NCI-H2029 treated with DMSO at 0.1 percent for 48 hours (cell line): ENCODE measurements around the gene SPEF1.
A peak's percentile ranks its signal among the peaks of the same experiment; 100 is the strongest.

Source experiments
- DNase-seq: peaks from one replicate; lab custom pipeline; 2025; lab: John Stamatoyannopoulos, UW

Gene SPEF1

DNA sequence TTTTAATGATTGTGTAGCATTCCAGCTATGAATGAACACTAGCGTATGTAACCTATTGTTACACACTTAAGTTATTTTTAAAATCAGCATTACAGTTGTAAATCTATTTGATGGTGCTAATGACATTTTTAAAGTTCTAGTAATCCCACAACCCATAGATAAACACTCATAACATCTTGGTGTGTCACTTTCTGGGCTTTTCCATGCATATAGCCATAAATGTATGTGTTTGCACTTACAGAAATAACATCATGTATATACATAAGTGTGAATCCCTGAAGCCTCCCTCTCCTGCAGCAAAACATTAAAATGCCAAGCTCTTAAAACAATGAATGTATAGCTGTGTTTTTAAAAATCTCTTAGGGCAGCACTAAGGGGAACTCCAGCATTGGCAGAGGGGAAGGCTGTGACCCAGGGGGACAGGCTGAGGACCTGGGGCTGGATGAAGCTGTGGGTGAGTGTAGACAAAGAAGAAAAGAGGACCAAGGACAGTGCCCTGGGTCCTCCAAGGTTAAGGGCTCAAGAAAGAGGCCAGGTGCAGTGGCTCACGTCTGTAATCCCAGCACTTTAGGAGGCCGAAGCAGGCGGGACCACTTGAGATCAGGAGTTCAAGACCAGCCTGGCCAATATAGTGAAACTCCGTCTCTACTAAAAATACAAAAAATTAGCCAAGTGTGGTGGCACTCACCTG is 6.2 kb upstream of the SPEF1 start:
- DNase-seq, result no peak

DNA sequence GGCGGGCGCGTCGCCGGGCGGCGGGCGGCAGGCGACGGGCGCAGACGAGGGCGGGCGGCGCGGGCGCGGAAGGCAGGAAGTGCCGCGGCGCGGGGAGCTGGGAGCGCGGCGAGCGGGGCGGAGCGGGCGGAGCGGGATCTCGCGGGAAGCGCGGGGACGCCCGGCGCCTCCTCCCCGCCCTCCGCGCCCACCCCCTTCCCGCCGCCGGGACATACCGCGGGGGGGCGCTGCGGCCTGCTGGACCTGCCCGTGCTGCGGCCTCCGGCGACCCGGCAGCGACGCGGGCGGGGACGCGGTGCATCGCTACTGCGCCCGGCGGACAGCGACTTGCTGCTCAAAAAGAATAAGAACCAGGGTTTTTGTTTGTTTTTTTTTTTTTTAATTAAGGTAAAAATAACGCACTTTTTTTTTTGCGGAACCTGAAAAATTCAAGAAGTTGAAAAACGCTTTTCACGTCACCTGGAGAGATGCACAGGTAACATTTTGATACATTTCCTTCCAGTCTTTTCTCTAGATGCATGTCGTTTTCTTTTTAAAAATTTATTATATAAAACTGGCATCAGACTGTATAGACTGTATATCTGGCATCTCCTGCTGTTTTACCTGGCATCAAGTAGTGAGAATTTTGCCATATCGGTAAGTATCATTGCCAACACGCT is 5.5 kb upstream of the SPEF1 start, which contains the start of gene CENPB:
Gene CENPB (minus strand): TSS at position 76 of the 659 bp plus-strand sequence. CDS start 257 bp downstream, outside the sequence.
- DNase-seq, result peak; percentile 43

DNA sequence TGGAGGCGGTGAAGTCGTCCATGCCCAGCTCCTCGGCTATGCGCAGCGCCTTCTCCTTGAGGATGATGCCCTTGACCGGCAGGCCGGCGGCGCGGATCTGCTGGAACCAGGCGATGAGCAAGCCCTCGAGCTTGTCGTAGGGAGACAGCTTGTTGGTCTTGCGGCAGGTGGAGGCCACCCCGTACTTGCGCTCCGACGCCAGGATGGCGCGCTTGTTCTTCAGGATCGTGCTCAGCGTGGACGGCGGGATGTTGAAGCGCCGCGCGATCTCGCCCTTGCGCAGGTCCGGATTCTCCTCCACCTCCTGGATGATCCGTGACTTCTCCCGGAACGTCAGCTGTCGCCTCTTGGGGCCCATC is 4.9 kb upstream of the SPEF1 start:
- no peak for DNase-seq

DNA sequence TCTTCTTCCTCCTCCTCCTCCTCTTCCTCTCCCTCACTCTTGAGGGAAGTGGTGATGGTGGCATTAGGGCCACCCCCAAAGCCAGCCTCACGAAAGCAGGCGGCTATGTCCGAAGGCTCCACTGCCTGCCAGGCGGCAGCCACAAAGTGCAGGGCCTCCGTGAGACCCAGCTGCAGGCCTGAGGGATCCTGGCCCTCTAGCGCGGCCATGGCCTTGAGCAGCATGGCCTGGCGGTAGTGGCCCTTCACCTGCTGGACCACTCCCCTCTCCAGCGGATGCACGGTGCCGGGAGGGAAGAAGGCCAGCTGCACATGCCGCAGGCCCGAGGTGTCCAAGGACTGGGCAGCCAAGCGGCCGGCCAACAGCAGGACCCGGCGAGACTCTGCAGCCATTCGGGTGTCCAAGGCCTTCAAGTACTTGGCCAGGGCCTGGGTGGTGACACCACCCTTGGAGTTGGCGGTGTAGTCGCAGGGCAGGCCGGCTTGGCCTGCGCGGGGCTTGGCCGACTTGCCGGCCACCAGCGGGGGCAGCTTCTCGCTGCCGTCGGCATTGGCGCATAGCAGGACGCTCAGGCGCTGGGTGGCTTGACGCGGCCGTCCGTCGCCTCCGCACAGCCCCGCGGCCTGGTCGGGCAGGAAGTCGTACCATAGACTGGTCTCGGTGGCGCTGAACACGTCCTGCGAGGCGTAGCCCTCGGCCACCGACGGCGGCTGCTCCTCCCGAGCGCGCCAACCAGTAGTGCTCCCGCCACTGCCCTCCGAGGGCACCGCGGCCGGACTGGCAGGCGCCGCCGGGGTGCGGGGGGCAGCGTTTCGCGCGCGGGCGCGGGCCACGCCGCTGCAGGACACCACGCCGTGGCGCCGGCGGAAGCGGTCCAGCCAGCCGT is 4.2 kb upstream of the SPEF1 start:
- no peak for DNase-seq

DNA sequence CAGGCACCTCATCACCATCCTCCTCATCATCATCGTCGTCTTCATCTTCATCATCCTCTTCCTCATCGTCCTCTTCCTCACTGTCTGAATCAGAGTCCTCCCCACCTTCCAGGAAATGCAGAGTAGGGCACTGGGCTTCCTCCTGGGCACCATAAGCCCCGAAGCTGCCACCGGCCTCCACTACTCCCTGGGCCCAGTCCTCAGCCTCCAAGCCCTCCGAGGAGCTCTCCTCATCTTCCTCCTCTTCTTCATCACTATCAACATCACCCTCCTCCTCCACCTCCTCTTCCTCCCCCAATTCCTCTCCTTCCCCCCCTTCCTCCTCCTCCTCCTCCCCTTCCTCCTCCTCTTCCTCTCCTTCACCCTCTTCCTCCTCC is 3.6 kb upstream of the SPEF1 start:
- DNase-seq, result no peak

DNA sequence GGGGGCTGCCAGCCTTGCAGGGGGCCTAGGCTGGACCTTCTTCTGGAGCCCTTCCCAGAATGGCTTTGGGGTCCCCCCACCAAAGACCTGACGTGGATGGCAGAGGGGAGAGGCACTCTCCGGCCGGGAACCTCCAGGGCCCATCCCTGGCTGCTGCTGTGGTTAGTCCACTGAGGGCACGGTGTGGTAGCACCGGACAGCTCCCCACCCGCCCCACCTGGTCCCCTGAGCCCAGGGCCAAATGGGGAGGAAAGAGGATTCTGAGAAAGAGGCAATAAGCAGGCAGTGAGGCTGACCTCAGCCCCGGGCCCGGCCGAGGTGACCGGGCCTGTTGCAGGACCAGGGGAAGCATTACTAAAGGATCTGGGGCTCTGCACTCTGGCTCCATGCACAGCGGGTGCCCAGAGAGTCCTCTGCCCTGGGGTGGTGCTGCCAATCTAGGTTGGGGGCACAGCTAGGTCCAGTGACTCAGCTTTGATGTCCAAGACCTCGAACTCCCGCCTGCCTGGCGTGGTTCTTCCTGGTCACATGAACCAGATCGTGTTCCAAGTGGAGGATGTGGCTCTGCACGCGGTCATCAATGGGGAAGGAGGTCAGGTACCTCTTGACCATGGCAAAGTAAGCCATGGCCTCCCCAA is 3.1 kb upstream of the SPEF1 start:
- DNase-seq, result no peak

DNA sequence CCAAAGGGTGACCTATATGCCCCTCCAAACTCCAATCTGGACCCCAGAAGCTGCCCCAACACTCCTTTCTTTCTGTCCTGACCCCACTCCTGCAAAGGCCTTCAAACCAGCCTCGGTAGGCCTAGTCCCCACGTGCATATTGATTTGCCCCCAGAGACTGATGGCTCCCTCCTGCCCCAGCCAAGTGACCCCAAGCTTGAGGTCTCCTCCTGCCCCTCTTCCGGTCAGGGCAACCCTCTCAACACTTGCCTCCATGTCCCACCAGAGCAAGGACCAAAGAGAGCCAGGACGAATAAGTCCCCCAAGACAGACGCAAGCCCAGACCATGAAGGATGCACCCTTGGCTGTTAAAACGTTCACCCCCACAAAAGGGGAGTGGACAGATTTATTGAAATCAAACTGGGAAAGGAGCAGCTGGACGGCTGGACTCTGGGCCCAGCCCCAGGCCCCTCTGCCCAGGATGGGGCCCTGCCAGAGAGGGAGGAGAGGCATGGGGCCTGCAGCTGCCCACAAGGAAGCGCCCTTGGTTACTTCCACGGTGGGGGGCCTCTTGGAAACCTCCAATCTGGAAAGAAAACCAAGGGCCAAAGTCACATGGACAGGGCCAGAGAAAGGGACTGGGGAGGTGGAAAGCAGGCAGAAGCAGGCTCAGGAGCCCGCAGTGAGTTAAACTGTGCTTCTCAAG is 2.4 kb upstream of the SPEF1 start:
- DNase-seq, result no peak

DNA sequence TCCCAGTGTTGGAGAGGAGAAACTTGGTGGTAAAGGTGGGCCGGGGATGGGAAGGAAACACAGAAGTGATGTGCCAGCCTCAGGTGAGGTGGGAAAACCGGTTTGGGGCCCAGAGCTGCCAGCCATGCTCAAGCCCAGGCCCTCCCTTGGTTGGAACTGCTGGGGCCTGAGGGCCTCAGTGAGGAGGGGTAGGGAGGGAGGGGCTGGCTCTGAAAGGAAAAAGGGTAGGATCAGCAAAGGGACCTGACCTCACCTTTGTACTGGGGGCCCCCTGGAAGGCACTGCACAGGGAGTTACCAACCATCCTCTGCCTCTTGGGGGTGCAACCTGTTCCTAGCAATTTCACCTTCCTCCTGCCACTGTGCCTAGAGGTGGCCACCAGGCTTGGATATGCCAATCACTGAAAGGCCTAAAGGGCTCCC is 1.8 kb upstream of the SPEF1 start:
- no peak for DNase-seq

DNA sequence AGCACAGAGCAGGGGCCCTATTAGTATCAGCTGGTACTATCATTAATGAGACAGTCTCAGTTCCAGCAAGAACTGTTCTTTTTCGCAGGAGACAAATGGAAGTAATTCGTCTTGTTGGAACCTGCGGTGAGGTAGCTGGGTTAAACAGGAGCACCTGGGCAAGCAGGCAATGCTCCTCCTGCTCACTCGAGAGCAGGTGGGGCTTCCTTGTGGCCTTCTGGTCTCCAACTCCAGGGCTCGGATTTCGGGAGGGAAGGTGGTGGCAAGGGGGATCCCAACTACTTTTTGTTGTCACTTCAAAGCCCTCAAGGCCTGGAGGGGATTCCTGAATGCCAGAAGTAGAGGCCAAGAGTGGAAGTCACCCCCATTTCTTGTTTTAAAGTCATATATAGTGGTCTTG is 1.3 kb upstream of the SPEF1 start:
- no peak for DNase-seq

DNA sequence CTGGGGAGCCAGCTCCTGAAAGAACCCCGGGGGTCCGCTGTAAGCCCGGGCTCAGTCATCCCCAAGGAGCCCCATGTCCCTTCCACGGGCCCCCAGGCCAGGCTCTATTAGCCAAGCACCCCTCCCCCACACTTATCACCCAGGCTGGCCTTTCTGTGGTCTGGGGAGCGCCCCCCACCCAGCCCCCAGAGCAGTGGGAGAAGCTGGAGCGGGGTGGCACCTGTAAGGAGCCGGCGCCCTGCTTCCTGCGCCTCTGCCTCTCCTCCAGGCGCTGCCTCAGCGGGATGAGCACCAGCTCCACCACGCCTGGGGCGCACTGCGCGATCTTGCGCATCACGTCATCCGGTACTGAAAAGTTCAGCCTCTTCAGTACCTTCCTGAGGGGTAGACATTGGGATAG is 2.3 kb downstream of the SPEF1 start:
- no peak for DNase-seq

DNA sequence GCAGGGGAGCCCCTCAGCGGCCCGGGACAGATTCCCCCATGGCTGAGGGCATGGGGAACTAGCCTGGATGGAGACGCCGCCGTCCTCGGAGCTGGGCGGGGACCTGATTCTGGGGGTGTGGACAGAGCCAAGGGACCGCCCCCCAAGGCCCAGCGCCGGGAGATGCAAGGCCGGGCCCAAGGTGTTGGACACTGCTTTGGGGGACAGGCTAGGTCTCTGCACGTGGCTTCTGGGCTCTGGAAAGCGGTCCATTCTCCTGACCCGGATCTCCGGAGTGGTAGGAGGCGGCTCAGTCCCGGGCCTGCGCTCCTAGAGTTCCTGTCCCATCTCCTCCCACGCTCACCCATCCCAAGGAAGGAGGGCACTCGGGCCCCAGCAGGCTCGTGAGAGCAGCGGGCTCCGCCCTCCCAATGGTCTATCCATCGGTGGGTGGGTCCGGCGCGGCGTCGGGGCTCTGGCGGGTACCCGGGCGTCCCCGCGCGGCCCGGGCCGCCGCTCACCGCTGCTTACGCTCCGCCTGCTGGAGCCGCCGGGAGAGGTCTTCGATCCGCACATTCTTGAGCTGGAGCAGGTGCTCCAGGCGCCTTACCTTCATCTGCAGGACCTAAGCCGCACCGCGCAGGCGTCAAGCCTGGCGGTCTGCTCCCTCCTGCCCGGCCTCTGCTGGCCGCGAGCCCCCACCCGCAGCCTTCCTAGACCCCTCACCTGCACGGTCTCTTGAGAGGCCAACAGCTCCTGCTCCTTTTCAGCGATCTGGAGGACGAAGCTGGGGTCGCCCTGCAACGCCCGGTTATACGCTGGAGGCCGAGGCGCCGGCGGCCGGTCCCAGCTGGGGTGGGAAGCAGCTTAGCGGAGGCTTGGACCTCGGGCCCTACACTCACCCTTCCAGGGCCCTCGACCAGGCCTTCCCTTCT is 3.3 kb downstream of the SPEF1 start:
- DNase-seq, result no peak

DNA sequence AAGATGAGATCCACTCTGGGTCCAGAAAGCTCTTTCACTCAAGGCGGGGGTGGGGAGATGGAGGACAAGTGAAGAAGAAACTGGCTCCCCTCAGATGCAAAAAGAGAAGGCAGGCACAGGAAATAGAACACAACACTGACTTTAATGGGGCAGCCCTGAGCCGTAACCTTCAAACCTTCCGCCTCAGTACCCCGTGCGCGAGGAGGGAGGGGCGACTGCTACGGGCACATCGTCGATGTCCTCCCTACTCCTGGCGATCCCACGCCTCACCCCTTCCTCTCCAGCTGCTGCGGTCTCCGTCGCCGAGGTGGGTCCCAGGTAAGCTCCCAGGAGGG is 3.9 kb downstream of the SPEF1 start:
- no peak for DNase-seq

DNA sequence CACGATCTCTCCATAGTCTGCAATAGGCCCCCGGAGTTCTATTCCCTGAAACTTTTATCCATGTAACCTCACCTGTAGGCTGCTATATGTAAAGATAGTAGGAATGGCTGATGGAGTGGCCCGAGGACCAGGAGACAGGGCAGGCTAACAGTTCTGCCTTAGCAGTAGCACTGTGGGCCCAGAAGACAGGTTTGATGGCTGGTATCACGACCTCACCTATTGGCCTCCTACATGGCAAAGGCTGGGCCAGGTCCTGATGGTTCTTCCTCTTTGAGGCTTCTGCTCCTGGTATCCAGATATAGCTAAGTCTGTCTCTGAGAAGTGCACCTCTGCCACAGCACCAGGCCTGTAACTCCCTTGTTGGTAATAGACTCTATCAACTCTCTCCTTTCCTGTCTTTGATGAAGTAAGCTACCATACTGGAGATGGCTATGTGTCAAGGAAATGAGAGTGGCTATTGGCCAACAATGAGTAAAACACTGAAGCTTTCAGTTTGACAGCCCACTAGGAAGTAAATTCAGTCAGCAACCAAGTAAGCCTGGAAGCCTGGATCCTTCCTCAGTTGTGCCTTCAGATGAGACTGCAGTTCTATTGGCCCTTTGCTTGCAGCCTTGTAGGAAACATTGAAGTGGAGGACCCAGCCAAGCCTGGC is 5.7 kb downstream of the SPEF1 start:
- no peak for DNase-seq

DNA sequence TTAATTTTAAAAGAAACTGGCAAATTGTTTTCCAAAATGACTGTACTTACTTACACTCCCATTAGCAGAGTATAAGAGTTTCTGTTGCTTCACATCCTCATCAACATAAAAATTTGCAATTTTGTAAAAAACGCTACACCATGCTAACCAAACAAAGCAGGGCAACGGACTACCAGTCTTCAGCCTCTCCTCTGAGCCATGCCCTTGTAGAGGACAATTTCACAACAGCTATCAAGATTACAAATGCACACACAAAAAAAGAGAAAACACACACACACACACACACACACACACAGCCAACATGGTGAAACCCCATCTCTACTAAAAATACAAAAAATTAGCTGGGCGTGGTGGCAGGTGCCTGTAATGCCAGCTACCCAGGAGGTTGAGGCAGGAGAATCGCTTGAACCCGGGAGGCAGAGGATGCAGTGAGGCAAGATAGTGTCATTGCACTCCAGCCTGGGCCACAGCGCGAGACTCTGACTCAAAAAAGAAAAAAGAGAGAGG is 9.6 kb downstream of the SPEF1 start:
- DNase-seq, result no peak

DNA sequence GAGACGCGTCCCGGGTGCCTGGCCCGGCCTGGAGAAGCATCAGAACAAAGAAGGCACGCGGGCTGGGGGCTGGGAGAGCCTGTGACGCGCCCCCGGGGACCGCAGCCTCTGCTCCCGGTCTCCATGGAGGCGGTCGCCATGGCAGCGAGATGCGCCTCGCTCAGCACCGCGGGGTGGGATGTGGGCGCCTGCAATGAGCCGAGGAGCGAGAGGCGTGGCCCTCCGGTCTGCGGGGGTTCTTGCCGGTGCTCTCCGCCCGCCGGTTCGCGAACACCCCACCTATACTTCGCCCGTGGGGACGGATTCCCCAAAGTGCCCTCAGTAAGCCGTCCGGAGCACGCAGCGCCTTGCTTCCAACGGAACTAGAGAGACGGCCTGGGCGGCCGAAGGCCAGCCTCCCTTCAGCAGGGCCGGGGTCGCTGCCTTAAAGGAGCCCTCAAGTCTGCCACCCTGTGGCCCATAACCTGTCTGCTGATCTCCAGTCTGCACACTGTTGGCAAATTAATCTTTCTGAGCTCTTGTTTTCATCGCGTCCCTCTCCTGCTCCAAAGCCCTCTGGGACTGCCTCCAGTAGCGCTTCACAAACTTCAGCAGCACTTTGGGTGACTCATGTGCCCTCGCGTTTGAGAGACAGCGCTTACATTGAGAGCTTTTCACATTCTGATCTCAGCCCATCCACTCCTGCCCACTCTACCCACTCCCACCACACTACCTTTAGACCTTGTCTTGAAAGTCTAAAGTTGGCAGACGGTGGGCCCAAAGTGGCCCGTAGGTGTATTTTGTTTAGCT is 12.7 kb downstream of the SPEF1 start:
- DNase-seq, result no peak

DNA sequence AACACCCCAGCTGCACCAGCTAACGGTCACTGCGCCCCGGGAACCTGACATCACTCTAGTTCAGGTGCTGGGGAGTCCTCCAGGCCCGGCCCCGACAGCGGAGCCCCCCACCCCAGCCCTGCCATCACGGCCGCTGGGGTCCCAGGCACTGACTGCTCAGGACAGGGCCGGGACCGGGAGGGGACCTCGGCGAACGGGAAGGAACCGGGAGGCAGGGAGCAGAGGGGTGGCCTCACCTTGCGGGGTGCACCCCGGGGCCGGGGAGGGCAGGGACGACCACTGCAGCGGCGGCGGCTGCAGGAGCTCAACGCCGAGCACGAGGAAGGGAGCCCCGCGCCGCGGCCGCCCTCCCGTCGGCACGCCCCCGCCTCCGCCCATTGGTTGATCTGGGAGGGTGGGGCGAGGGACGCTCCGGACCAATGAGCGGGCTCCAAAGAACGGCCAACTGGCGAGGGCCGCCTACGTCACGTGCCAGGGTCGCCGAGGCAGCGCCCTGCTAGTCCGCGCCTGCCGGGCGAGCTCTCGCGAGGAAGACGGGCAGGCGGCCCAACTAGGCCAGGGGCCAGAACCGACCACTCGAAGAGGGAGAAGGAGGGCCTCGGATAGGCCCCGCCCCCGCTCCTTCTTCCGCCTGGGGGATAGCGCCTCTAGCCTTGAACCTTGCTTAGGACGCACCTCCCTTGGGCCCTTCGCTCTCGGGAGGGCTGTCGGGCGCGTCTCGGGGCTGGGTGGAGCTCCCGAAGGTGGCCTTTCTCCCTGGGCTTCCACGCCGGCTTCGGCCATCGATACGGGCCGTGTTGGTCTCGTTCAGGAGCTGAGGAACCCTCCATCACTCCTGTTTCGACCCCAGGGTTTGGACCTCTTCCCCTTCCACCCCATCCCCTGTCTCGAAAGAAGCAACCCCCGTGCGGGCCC is 13.6 kb downstream of the SPEF1 start, which contains the start of gene ADISSP:
Gene ADISSP (minus strand): TSS at position 327 of the 915 bp plus-strand sequence. CDS start 7,653 bp downstream, outside the sequence.
- DNase-seq, result peak; percentile 83

DNA sequence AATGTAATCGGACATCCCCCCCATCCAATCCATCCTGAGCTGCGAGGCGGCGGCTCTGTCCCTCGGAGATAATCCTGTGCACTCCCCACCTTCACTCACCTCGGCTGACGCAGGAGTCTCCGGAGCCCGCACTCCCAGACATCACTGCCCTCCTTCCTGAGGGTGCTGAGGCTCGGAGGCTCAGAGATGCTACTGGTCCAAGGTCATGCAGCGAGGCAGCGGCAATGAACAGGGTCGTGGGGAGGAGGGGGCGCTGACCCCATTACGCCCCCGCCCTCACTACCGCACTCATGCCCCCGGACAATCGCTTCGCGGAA is 14.2 kb downstream of the SPEF1 start:
- no peak for DNase-seq

DNA sequence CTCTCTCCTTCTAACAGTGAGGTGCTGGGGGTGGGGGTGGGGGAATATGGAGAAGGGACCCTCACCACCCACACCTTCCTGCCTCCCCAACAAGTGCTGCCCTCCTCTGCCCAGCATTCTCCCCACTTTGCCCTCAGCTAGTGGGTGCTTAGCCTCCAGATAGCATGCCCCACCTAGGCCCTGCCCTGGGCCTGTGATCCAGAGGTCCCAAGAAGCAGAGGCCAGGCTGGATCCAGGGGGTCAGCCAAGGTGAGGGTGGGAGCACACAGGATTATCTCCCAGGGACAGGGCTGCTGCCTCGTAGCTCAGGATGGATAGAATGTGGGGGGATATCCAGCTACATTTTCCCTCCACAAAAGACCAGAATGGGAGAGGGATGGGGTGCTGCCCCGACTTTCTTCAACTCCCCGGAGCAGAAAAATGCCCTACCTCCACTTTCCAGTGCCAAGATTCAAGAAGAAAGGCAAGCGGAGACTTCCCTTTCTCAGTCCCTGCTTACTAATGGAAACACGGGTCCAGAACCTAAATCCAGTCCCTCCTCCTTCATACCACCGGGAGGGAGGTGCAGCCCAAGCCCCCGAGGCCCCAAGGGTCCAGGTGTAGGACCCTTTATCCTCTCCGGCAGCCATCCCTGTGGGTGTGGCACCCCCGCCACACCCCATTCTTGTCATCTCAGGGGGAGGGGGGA is 14.7 kb downstream of the SPEF1 start:
- no peak for DNase-seq
